HCT116 (cell line): Measurements from ENCODE around the gene TMEM109.

Experiments
- EGR1 ChIP-seq: IDR thresholded peaks from 2 replicates; pipeline ENCODE4 v1.6.1; 2012; ENCODE audit warnings: low read depth
- EZH2 ChIP-seq: fragments of 200-600 bp; sonication (generic); IDR thresholded peaks from 2 replicates; pipeline ENCODE4 v1.6.1; 2017; ENCODE audit warnings: antibody characterized with exemption, mixed run types
- EZH2phosphoT487 ChIP-seq: fragments of 200-600 bp; IDR thresholded peaks from 2 replicates; pipeline ENCODE4 v1.6.1; 2018; ENCODE audit warnings: antibody characterized with exemption, borderline replicate concordance
- FOSL1 ChIP-seq: IDR thresholded peaks from 2 replicates; pipeline ENCODE4 v1.6.1; 2012; ENCODE audit warnings: low read depth
- JUND ChIP-seq: IDR thresholded peaks from 2 replicates; pipeline ENCODE4 v1.6.1; 2012
- POLR2A ChIP-seq: IDR thresholded peaks from 2 replicates; pipeline ENCODE4 v1.7.0; 2011; ENCODE audit warnings: borderline replicate concordance; ENCODE audit not compliant: insufficient read depth, insufficient read length; ENCODE audit errors: extremely low read depth
- POLR2AphosphoS5 ChIP-seq: IDR thresholded peaks from 2 replicates; pipeline ENCODE4 v1.6.1; 2011; ENCODE audit warnings: mild to moderate bottlenecking, low read depth, low read length, moderate library complexity
- SIN3A ChIP-seq: IDR thresholded peaks from 2 replicates; pipeline ENCODE4 v1.6.1; 2012; ENCODE audit warnings: low read depth
- TCF7L2 ChIP-seq: IDR thresholded peaks from 2 replicates; pipeline ENCODE4 v1.7.0; 2011; ENCODE audit warnings: borderline replicate concordance, inconsistent platforms; ENCODE audit not compliant: insufficient read depth, insufficient read length; ENCODE audit errors: extremely low read depth
- ZBTB33 ChIP-seq: IDR thresholded peaks from 2 replicates; pipeline ENCODE4 v1.6.1; 2011; ENCODE audit warnings: mild to moderate bottlenecking, low read length, moderate library complexity; ENCODE audit not compliant: insufficient replicate concordance; ENCODE audit errors: extremely low read depth
- TF ChIP-seq, protein P1 (sequence below): IDR thresholded peaks from 2 replicates; pipeline ENCODE4 v1.6.1; 2012; ENCODE audit warnings: low read depth
- TF ChIP-seq, protein P2 (sequence below), 3 experiments: fragments of 200-600 bp in 1 of 3; sonication (generic) in 1 of 3; IDR thresholded peaks in 2 of 3; conservative IDR thresholded peaks in 1 of 3; 2 replicates each; pipeline ENCODE4 v1.5.1; 2012 to 2017; ENCODE audit warnings: low read depth in 2 of 3, low read length in 2 of 3, antibody characterized with exemption in 1 of 3, borderline replicate concordance in 1 of 3, control low read depth in 1 of 3, mild to moderate bottlenecking in 1 of 3, mixed read lengths in 1 of 3, mixed run types in 1 of 3, moderate library complexity in 1 of 3; ENCODE audit not compliant: insufficient read depth in 1 of 3
- TF ChIP-seq, protein P3 (sequence below): IDR thresholded peaks from 2 replicates; pipeline ENCODE4 v1.6.1; 2012
- TF ChIP-seq, protein P4 (sequence below): IDR thresholded peaks from 2 replicates; pipeline ENCODE4 v1.6.1; 2012

DNA sequence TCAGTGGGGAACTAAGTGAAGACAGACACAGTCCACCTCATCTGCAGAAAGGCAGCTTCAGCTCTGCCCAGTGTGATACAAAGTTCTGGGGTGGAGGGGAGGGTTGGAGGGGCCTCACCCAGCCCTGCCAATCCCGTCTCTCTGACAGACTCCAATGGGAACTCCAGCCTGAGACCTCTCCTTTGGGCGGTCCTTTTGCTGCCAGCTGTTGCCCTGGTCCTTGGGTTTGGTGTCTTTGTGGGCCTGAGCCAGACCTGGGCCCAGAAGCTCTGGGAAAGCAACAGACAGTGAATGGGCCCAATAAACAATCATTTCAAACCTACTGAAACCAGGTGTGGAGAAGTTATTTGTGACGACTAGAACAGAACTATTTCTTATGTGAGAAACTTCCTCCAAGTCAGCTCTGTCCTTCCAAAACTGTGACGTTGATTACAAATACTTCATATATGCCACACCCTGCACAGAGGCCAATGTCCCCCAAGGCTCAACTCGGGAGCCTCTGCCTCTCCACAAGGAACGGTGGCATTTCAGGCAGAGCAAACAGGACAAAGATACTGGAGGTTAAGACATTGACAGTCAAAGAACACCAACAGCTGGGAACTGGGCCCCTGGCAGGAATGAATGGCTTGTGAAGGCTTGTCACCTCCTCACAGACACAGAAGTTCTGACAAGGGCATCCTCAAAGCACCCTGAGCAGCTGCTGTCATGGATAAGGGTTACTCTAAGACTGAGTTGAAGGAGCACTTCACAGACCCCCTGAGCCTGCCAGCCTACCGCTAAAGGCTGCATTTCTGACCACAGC, 38.4 kb upstream of the TMEM109 start:
- TF ChIP-seq, protein P1, sequence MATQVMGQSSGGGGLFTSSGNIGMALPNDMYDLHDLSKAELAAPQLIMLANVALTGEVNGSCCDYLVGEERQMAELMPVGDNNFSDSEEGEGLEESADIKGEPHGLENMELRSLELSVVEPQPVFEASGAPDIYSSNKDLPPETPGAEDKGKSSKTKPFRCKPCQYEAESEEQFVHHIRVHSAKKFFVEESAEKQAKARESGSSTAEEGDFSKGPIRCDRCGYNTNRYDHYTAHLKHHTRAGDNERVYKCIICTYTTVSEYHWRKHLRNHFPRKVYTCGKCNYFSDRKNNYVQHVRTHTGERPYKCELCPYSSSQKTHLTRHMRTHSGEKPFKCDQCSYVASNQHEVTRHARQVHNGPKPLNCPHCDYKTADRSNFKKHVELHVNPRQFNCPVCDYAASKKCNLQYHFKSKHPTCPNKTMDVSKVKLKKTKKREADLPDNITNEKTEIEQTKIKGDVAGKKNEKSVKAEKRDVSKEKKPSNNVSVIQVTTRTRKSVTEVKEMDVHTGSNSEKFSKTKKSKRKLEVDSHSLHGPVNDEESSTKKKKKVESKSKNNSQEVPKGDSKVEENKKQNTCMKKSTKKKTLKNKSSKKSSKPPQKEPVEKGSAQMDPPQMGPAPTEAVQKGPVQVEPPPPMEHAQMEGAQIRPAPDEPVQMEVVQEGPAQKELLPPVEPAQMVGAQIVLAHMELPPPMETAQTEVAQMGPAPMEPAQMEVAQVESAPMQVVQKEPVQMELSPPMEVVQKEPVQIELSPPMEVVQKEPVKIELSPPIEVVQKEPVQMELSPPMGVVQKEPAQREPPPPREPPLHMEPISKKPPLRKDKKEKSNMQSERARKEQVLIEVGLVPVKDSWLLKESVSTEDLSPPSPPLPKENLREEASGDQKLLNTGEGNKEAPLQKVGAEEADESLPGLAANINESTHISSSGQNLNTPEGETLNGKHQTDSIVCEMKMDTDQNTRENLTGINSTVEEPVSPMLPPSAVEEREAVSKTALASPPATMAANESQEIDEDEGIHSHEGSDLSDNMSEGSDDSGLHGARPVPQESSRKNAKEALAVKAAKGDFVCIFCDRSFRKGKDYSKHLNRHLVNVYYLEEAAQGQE: no peak
- TF ChIP-seq EZH2: no peak
- TF ChIP-seq, protein P2, sequence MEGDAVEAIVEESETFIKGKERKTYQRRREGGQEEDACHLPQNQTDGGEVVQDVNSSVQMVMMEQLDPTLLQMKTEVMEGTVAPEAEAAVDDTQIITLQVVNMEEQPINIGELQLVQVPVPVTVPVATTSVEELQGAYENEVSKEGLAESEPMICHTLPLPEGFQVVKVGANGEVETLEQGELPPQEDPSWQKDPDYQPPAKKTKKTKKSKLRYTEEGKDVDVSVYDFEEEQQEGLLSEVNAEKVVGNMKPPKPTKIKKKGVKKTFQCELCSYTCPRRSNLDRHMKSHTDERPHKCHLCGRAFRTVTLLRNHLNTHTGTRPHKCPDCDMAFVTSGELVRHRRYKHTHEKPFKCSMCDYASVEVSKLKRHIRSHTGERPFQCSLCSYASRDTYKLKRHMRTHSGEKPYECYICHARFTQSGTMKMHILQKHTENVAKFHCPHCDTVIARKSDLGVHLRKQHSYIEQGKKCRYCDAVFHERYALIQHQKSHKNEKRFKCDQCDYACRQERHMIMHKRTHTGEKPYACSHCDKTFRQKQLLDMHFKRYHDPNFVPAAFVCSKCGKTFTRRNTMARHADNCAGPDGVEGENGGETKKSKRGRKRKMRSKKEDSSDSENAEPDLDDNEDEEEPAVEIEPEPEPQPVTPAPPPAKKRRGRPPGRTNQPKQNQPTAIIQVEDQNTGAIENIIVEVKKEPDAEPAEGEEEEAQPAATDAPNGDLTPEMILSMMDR (IDR thresholded peaks at IDR 0.05 in 2 of 3, conservative IDR thresholded peaks at IDR 0.05 in 1 of 3; ENCODE audit: borderline replicate concordance in 1 of 3, insufficient read depth in 1 of 3, low read depth in 2 of 3, low read length in 2 of 3): no peak
- TF ChIP-seq POLR2A: no peak
- TF ChIP-seq, protein P3, sequence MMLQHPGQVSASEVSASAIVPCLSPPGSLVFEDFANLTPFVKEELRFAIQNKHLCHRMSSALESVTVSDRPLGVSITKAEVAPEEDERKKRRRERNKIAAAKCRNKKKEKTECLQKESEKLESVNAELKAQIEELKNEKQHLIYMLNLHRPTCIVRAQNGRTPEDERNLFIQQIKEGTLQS: no peak
- TF ChIP-seq, protein P4, sequence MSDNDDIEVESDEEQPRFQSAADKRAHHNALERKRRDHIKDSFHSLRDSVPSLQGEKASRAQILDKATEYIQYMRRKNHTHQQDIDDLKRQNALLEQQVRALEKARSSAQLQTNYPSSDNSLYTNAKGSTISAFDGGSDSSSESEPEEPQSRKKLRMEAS: no peak
- no peak for TF ChIP-seq SIN3A
- TF ChIP-seq JUND: no peak
- TF ChIP-seq EZH2phosphoT487: no peak
- no peak for TF ChIP-seq FOSL1
- TF ChIP-seq TCF7L2: no peak
- TF ChIP-seq POLR2AphosphoS5: no peak
- no peak for TF ChIP-seq EGR1
- TF ChIP-seq ZBTB33: no peak
